ENCODE data around the gene EIF4E3.

EIF4E3 gene

GRCh38 chr3:71707595-71707994 is 17.6 kb downstream of the EIF4E3 start:
- H3K36me3 ChIP-seq (ENCODE audit: control insufficient read depth, insufficient read depth, low read length), result no peaks in the 10 kb centered on the region
- 76 to 94% methylated on average over 2 to 3 of the region's 5 CpGs for WGBS, 2 experiments (ENCODE audit: insufficient coverage in 2 of 2)
- no peak overlapping the region for H3K27ac ChIP-seq (ENCODE audit: low read depth, low read length, severe bottlenecking)
- no peak overlapping the region for H3K4me3 ChIP-seq (ENCODE audit: extremely low read depth, insufficient read depth, low read length, poor library complexity, severe bottlenecking)
- peaks cover 7% of the 10 kb centered on the region for H3K4me1 ChIP-seq (ENCODE audit: control insufficient read depth, insufficient read depth, low read length, poor library complexity, severe bottlenecking)
- H3K9me3 ChIP-seq (ENCODE audit: control insufficient read depth, low read length), result no peaks in the 10 kb centered on the region

DNA sequence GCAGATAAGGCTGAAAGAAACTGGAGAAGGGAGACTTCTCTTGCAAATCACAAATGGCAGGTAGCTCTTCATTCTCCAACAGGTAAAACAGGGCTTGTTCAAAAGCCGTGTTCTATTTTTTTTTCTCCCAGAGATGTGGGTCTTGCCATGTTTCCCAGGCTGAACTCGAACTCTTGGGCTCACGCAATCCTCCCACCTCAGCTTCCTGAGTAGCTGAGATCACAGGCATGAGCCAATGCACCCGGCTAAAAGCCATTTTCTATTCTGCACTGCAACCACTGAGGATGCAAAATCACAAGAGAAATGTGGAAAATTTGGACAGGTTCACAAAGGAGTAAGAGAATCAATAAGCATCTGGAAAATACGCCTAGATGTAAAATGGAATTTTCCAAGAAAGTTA is 19.5 kb downstream of the EIF4E3 start:
- no peak overlapping the region for H3K4me3 ChIP-seq (ENCODE audit: extremely low read depth, insufficient read depth, low read length, poor library complexity, severe bottlenecking)
- WGBS, 2 experiments (ENCODE audit: insufficient coverage in 2 of 2), result 90 to 94% methylated on average over 4 of the region's 5 CpGs

GRCh38 chr3:71704915-71705314 is 20.3 kb downstream of the EIF4E3 start:
- H3K36me3 ChIP-seq (ENCODE audit: control insufficient read depth, insufficient read depth, low read length), result no peaks in the 10 kb centered on the region
- peaks cover 7% of the 10 kb centered on the region for H3K4me1 ChIP-seq (ENCODE audit: control insufficient read depth, insufficient read depth, low read length, poor library complexity, severe bottlenecking)
- no peaks in the 10 kb centered on the region for H3K9me3 ChIP-seq (ENCODE audit: control insufficient read depth, low read length)
- H3K4me3 ChIP-seq (ENCODE audit: extremely low read depth, insufficient read depth, low read length, poor library complexity, severe bottlenecking), result no peak overlapping the region
- H3K27ac ChIP-seq (ENCODE audit: low read depth, low read length, severe bottlenecking), result no peak overlapping the region

More for the DNA sequence above, 19.5 kb downstream of the EIF4E3 start:
- no peaks in the 10 kb centered on the region for H3K36me3 ChIP-seq (ENCODE audit: control insufficient read depth, insufficient read depth, low read length)
- no peak overlapping the region for H3K27ac ChIP-seq (ENCODE audit: low read depth, low read length, severe bottlenecking)
- H3K9me3 ChIP-seq (ENCODE audit: control insufficient read depth, low read length), result no peaks in the 10 kb centered on the region
- peaks cover 7% of the 10 kb centered on the region for H3K4me1 ChIP-seq (ENCODE audit: control insufficient read depth, insufficient read depth, low read length, poor library complexity, severe bottlenecking)

DNA sequence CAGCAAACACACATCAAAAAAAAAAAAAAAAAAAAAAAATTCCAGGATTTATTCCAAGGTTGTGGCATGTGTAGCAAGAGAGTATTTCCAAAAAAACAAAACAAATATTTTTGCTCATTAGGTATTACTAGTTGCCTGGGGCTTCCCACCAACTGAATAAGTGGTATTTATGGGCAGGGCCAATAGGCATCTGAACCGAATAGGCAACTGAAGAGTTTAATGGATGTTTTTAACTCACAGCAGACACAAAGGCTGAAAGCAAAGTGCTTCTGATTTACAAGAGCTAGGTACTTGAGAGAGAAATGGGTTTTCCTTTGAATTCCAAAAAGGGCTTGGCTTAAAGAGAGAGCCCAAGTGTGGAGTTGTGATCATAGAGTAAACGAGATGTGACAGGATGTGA is 21.4 kb downstream of the EIF4E3 start:
- WGBS, 2 experiments (ENCODE audit: insufficient coverage in 2 of 2), result 50 to 92% methylated on average over 1 to 2 of the region's 2 CpGs
- no peaks in the 10 kb centered on the region for H3K36me3 ChIP-seq (ENCODE audit: control insufficient read depth, insufficient read depth, low read length)
- H3K4me1 ChIP-seq (ENCODE audit: control insufficient read depth, insufficient read depth, low read length, poor library complexity, severe bottlenecking), result peaks cover 7% of the 10 kb centered on the region

GRCh38 chr3:71702131-71703024 is 22.8 kb downstream of the EIF4E3 start:
- Histone ChIP-seq H3K27ac (ENCODE audit: low read depth, low read length, severe bottlenecking) (no peak overlapping the region), H3K4me3 (ENCODE audit: extremely low read depth, insufficient read depth, low read length, poor library complexity, severe bottlenecking) (no peak overlapping the region), H3K9me3 (ENCODE audit: control insufficient read depth, low read length) (no peaks in the 10 kb centered on the region), H3K36me3 (ENCODE audit: control insufficient read depth, insufficient read depth, low read length) (no peaks in the 10 kb centered on the region), H3K4me1 (ENCODE audit: control insufficient read depth, insufficient read depth, low read length, poor library complexity, severe bottlenecking) (peaks cover 7% of the 10 kb centered on the region)
- 93 to 100% methylated on average over 2 to 3 of the region's 7 CpGs for WGBS, 2 experiments (ENCODE audit: insufficient coverage in 2 of 2)

More for the DNA sequence above, 21.4 kb downstream of the EIF4E3 start:
- H3K27ac ChIP-seq (ENCODE audit: low read depth, low read length, severe bottlenecking), result no peak overlapping the region
- no peaks in the 10 kb centered on the region for H3K9me3 ChIP-seq (ENCODE audit: control insufficient read depth, low read length)
- no peak overlapping the region for H3K4me3 ChIP-seq (ENCODE audit: extremely low read depth, insufficient read depth, low read length, poor library complexity, severe bottlenecking)

DNA sequence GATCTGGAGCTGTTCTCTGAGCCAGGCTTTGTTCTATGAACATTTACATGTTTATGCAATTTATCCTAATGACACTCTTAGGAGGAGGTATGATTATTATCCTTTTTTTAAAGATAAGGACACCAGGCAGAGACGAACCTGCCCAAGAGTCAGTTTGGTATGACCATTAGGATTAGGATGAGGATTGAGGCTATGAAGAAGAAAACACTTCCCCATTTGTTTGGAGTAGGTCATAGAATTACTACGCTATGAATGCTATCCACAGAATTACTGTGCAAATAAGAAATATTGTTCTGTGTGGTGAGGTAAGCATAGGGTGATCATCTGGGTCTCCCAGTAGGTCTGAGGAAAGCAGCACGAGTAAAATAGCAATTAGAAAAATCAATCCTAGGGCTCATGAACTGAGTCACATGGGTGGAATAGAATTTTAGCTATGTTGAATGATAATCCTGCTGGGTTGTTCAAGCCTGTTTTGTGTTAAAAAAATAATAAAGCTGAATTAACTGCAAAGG is 23.9 kb downstream of the EIF4E3 start:
- H3K4me3 ChIP-seq (ENCODE audit: extremely low read depth, insufficient read depth, low read length, poor library complexity, severe bottlenecking), result no peak overlapping the region
- peaks cover 7% of the 10 kb centered on the region for H3K4me1 ChIP-seq (ENCODE audit: control insufficient read depth, insufficient read depth, low read length, poor library complexity, severe bottlenecking)
- no peaks in the 10 kb centered on the region for H3K9me3 ChIP-seq (ENCODE audit: control insufficient read depth, low read length)
- H3K36me3 ChIP-seq (ENCODE audit: control insufficient read depth, insufficient read depth, low read length), result no peaks in the 10 kb centered on the region
- WGBS, 2 experiments (ENCODE audit: insufficient coverage in 2 of 2), result 77 to 100% methylated on average over 1 to 2 of the region's 3 CpGs
- no peak overlapping the region for H3K27ac ChIP-seq (ENCODE audit: low read depth, low read length, severe bottlenecking)

- Histone ChIP-seq H3K4me3 (ENCODE audit: extremely low read depth, insufficient read depth, low read length, poor library complexity, severe bottlenecking) (no peak overlapping the region), H3K36me3 (ENCODE audit: control insufficient read depth, insufficient read depth, low read length) (no peaks in the 10 kb centered on the region), H3K27ac (ENCODE audit: low read depth, low read length, severe bottlenecking) (no peak overlapping the region), H3K4me1 (ENCODE audit: control insufficient read depth, insufficient read depth, low read length, poor library complexity, severe bottlenecking) (peaks cover 27% of the 10 kb centered on the region), H3K9me3 (ENCODE audit: control insufficient read depth, low read length) (no peaks in the 10 kb centered on the region)
- WGBS, 2 experiments (ENCODE audit: insufficient coverage in 2 of 2), result 86 to 90% methylated on average over 3 to 4 of the region's 7 CpGs
These were observed 30.2 kb downstream of the EIF4E3 start for GRCh38 chr3:71695000-71695482.

DNA sequence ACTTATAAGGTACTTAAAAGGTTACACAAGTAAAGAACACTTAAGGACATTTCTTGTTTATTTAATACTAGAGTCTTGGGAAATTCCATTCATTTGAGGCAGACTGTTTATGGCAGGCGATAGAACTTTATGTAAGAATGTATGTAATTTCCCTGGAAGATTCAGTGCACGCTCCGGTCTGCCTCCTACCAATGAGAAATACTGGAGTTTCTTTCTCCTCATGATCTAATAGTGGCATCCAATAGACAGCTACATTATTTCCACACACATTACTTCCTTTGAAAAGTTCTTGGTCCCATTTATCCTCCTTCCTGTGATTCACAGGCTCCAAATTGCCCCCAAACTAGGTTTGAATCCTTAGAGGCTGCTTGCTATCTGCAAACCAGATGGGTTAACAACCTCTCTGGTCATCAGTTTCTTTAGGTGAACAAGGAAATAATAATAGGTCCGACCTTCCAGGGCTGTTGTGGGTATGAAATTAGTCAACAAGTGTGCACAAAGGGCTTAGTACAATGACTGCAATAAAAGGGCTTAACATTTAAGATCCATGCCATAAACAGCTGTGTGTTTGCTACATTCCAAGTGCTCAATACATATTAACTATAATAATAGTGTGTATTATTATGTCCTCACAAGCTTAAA is 30.7 kb downstream of the EIF4E3 start:
- Histone ChIP-seq H3K4me3 (ENCODE audit: extremely low read depth, insufficient read depth, low read length, poor library complexity, severe bottlenecking) (no peak overlapping the region), H3K36me3 (ENCODE audit: control insufficient read depth, insufficient read depth, low read length) (no peaks in the 10 kb centered on the region), H3K9me3 (ENCODE audit: control insufficient read depth, low read length) (no peaks in the 10 kb centered on the region), H3K27ac (ENCODE audit: low read depth, low read length, severe bottlenecking) (no peak overlapping the region), H3K4me1 (ENCODE audit: control insufficient read depth, insufficient read depth, low read length, poor library complexity, severe bottlenecking) (peaks cover 31% of the 10 kb centered on the region)
- WGBS, 2 experiments (ENCODE audit: insufficient coverage in 2 of 2), result 80 to 82% methylated on average over 1 to 2 of the region's 4 CpGs

DNA sequence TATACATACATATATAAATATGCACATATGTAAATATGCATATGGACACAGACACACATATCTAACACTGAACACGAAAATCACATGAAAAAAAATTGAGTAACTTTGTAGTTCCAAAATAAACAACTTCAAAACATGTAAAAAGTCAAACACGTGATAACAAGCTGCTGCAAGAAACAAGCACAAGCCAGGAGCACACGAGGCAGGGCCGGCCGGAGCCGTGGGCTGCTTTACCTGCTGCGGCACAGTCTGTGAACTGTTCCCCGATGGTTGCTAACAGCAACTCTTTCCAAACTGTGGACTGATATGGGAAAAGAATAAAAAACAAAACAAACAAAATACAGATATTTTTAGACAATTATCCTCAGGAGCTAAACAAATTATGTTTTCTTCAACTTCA is 31.6 kb downstream of the EIF4E3 start:
- H3K4me1 ChIP-seq (ENCODE audit: control insufficient read depth, insufficient read depth, low read length, poor library complexity, severe bottlenecking), result peaks cover 40% of the 10 kb centered on the region
- no peak overlapping the region for H3K4me3 ChIP-seq (ENCODE audit: extremely low read depth, insufficient read depth, low read length, poor library complexity, severe bottlenecking)
- 94 to 97% methylated on average over 5 to 7 of the region's 8 CpGs for WGBS, 2 experiments (ENCODE audit: insufficient coverage in 2 of 2)
- H3K36me3 ChIP-seq (ENCODE audit: control insufficient read depth, insufficient read depth, low read length), result no peaks in the 10 kb centered on the region
- H3K27ac ChIP-seq (ENCODE audit: low read depth, low read length, severe bottlenecking), result no peak overlapping the region
- no peaks in the 10 kb centered on the region for H3K9me3 ChIP-seq (ENCODE audit: control insufficient read depth, low read length)

DNA sequence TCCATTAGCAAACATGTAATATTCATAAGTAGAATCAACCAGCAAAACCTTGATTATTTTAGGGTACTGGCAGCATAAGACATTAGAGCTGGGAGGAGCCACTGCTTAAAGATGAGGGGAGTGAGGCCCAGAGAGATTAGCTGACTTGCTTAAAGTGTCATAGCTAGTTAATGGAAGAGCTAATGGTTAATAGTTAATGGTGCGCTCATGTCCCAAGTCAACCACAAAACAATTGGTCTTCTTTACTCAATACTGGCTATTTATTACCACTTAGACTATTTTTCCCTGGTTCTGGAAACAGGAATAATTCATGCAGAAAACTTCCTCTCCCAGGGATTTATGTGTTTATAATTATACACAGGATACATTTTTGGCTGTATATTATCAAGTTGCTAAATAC is 33.1 kb downstream of the EIF4E3 start:
- WGBS, 2 experiments (ENCODE audit: insufficient coverage in 2 of 2), result no CpG with 5 or more reads among the region's 1 CpG
- Histone ChIP-seq H3K36me3 (ENCODE audit: control insufficient read depth, insufficient read depth, low read length) (no peaks in the 10 kb centered on the region), H3K4me3 (ENCODE audit: extremely low read depth, insufficient read depth, low read length, poor library complexity, severe bottlenecking) (no peak overlapping the region), H3K27ac (ENCODE audit: low read depth, low read length, severe bottlenecking) (no peak overlapping the region), H3K9me3 (ENCODE audit: control insufficient read depth, low read length) (no peaks in the 10 kb centered on the region), H3K4me1 (ENCODE audit: control insufficient read depth, insufficient read depth, low read length, poor library complexity, severe bottlenecking) (peaks cover 54% of the 10 kb centered on the region)

Data from mesodermal cell (in vitro differentiated cells).